GM12801 (cell line): ENCODE measurements around the gene TNFSF10.

Source experiments
- CTCF ChIP-seq: IDR thresholded peaks from one replicate; pipeline ENCODE4 v1.5.1; 2011; ENCODE audit warnings: control low read depth; ENCODE audit not compliant: insufficient read length; ENCODE audit errors: extremely low read depth

The TNFSF10 gene

DNA sequence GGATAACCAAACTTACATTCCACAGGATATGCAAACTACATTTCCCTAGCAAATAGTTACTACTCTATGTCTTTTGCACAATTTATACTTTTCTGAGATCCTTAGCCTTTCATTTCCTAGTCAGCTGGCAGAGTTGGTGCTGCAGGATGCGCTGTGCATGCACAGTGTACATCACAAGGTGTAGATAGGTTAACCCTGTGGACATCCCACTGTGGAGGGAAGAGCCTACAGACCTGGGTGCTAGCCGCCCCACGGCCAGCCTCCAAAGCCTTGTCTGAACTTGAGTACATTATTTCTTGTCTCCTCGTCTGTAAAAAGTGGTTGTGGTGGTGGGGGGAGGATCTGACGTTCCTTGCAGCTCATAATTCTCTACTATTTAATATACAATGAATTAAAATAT is 3.5 kb downstream of the TNFSF10 start:
- no peak for TF ChIP-seq CTCF

- TF ChIP-seq CTCF, result no peak
Observed at GRCh38 chr3:172518929-172519640, 4.1 kb downstream of the TNFSF10 start.

- no peak for TF ChIP-seq CTCF
Observed at GRCh38 chr3:172517859-172518466, 5.3 kb downstream of the TNFSF10 start.

- no peak for TF ChIP-seq CTCF
Observed at GRCh38 chr3:172516318-172517214, 6.7 kb downstream of the TNFSF10 start.

GRCh38 chr3:172515130-172515918 is 7.9 kb downstream of the TNFSF10 start:
- TF ChIP-seq CTCF, result no peak

DNA sequence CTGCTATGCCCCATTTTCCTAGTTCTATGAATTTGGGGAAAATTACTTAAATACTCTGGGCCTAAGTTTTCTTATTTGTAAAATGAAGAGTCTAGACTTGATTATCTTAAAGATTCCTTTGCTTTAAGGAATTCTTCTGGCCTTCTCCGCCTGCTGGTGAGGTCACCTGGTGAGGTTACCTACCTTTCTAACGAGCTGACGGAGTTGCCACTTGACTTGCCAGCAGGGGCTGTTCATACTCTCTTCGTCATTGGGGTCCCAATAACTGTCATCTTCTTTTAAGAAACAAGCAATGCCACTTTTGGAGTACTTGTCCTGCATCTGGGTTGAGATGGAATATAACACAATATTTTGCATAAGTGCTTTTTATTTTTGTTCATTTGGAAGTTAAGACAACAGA is 8.6 kb downstream of the TNFSF10 start:
- no peak for TF ChIP-seq CTCF
